Progenitor cell of endocrine pancreas (in vitro differentiated cells): ENCODE data around the gene KLRC2. TPM values are rescaled to one million over a fixed set of nuclear protein-coding genes. Genes with fewer than 3 reads are reported as not detected.
"Not testable (repeated sequence)": the region's sequence is repeated elsewhere in the genome, so short reads cannot be mapped to it uniquely, and the experiment has no call there.

ENCODE experiments used
- DNase-seq: peaks from one replicate; pipeline ENCODE4 v3.0.0; 2021; ENCODE audit warnings: low spot score; ENCODE audit not compliant: unreplicated experiment
- H3K27ac Mint-ChIP-seq: 2 replicates; pipeline ENCODE4 v1.8.0; 2021; ENCODE audit warnings: mild to moderate bottlenecking, moderate library complexity, mixed read lengths
- H3K27me3 Mint-ChIP-seq: 2 replicates; pipeline ENCODE4 v1.8.0; 2021; ENCODE audit warnings: mixed read lengths
- H3K36me3 Mint-ChIP-seq: 2 replicates; pipeline ENCODE4 v1.8.0; 2022; ENCODE audit warnings: mixed read lengths; ENCODE audit not compliant: insufficient read depth
- H3K4me1 Mint-ChIP-seq: 2 replicates; pipeline ENCODE4 v1.8.0; 2021; ENCODE audit warnings: low read depth, mixed read lengths
- H3K4me3 Mint-ChIP-seq: 2 replicates; pipeline ENCODE4 v1.8.0; 2021; ENCODE audit warnings: low read depth, mild to moderate bottlenecking, moderate library complexity, mixed read lengths
- H3K9me3 Mint-ChIP-seq: 2 replicates; pipeline ENCODE4 v1.8.0; 2021; ENCODE audit warnings: low read depth, mixed read lengths
- total RNA-seq: library from RNA; stranded (reverse); gene quantifications from 2 replicates; pipeline ENCODE4 v1.2.1, GENCODE V29; 2021
- TF ChIP-seq, protein P1 (sequence below): fragments of 200-600 bp; sonication (generic); IDR thresholded peaks from one replicate; pipeline ENCODE4 v1.5.0; 2021; ENCODE audit warnings: antibody characterized with exemption, mild to moderate bottlenecking; ENCODE audit not compliant: unreplicated experiment

KLRC2 gene
- total RNA-seq, 1 donor from 2014 or later: not detected

DNA sequence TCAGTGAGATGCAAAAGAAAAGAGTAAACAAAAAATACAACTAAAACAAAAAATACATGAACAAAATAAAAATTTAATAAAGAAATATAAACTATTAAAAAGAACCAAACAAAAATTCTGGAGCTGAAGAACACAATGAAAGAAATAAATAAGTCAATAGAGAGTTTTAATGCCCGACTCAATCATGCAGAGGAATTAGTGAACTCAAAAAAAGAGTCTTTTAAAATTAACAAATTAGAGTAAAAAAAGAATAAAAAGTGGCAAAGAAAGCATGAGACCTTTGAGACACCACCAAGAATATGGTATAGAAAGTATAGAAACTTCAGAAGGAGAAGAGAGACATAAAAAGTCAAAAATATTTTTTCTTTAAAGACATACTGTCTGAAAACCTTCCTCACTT lies 20.0 kb upstream of the KLRC2 start:
- Mint-ChIP-seq H3K9me3 (peaks cover 33% of the 10 kb centered on the region), H3K27me3 (no peaks in the 10 kb centered on the region), H3K4me3 (no peak overlapping the region), H3K27ac (no peak overlapping the region), H3K36me3 (no peaks in the 10 kb centered on the region), H3K4me1 (no peaks in the 10 kb centered on the region)
- TF ChIP-seq, protein P1, sequence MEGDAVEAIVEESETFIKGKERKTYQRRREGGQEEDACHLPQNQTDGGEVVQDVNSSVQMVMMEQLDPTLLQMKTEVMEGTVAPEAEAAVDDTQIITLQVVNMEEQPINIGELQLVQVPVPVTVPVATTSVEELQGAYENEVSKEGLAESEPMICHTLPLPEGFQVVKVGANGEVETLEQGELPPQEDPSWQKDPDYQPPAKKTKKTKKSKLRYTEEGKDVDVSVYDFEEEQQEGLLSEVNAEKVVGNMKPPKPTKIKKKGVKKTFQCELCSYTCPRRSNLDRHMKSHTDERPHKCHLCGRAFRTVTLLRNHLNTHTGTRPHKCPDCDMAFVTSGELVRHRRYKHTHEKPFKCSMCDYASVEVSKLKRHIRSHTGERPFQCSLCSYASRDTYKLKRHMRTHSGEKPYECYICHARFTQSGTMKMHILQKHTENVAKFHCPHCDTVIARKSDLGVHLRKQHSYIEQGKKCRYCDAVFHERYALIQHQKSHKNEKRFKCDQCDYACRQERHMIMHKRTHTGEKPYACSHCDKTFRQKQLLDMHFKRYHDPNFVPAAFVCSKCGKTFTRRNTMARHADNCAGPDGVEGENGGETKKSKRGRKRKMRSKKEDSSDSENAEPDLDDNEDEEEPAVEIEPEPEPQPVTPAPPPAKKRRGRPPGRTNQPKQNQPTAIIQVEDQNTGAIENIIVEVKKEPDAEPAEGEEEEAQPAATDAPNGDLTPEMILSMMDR: no peak
- DNase-seq: no peak

DNA sequence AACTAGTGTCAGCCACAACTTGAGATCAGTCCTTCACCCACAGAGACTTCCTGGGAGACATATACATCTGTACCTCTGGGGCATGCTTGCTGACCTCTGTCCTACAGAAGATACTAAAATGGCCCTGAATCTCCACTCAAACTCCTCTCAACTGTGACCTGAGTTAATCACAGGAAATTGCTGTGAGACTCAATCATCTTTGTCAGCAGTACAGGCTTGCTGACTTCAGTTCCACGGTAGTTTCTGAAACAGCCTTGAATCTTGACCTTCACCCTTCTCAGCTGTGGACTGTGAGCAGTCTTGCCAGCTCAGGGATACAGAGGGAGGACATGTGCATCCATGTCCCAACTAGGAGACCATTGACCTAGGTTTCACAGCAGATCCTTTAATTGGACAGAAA lies 18.7 kb upstream of the KLRC2 start:
- H3K9me3 Mint-ChIP-seq: peaks cover 26% of the 10 kb centered on the region

DNA sequence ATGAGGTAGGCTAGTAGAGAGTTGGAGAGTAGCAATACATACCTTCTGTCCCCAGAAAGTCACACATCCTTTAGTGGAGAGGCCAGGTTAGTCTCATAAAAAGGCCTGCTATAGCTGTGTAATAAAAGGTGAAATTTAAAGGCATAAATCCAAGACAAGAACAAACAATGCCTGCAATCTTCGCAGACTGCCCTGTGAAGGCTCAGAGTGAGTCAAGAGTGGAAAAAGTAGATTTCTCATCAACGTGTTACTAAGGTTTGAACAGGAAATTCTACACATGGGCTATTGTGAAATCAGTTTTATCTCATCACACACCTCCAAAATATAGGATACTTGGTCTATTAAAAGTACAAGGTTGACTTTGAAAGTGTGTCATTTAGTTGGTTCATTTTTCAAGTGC lies 17.3 kb upstream of the KLRC2 start, which contains the start of gene KLRC1:
TSS of gene KLRC1 (minus strand) at position 222 of the 400 bp plus-strand sequence. CDS start 2,221 bp downstream, outside the sequence.
- Mint-ChIP-seq H3K27ac (no peak within 1 kb of the TSS), H3K9me3 (peaks cover 18% of the 10 kb centered on the region), H3K4me3 (no peak within 1 kb of the TSS), H3K27me3 (no peaks in the 10 kb centered on the region), H3K36me3 (no peaks in the 10 kb centered on the region), H3K4me1 (no peaks in the 10 kb centered on the region)
- no peak for DNase-seq
- TF ChIP-seq, protein P1: no peak

More for the DNA sequence above, 18.7 kb upstream of the KLRC2 start:
- H3K27me3 Mint-ChIP-seq: no peaks in the 10 kb centered on the region
- no peak overlapping the region for H3K27ac Mint-ChIP-seq
- H3K4me3 Mint-ChIP-seq: no peak overlapping the region
- no peak for DNase-seq
- no peaks in the 10 kb centered on the region for H3K4me1 Mint-ChIP-seq
- no peaks in the 10 kb centered on the region for H3K36me3 Mint-ChIP-seq
- TF ChIP-seq, protein P1: no peak

DNA sequence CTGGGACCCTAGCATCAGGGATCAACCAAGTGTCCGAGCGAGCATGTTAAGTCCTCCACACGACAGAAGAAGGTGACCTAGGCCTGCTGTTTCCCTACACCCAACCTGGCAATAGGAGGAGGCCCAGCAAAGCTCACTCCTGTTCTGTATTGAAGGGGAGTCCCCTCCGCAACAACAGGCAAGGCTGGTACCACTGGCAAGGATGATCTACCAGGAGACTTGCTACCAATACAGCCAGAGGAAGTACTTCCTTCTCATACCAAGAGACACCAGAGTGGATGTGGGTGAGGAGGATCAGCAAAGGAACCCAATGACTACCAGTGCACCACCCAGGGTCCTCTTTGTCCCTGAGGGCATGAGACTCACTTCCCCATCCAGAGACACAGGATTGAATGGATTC lies 12.4 kb upstream of the KLRC2 start:
- H3K4me1 Mint-ChIP-seq: no peaks in the 10 kb centered on the region
- H3K36me3 Mint-ChIP-seq: no peaks in the 10 kb centered on the region
- DNase-seq: no peak
- H3K27me3 Mint-ChIP-seq: no peaks in the 10 kb centered on the region
- no peaks in the 10 kb centered on the region for H3K9me3 Mint-ChIP-seq
- peak overlapping the region; percentile 59 for H3K27ac Mint-ChIP-seq
- TF ChIP-seq, protein P1: no peak
- H3K4me3 Mint-ChIP-seq: no peak overlapping the region

- H3K9me3 Mint-ChIP-seq, H3K4me3 Mint-ChIP-seq, H3K27me3 Mint-ChIP-seq, H3K4me1 Mint-ChIP-seq, DNase-seq, H3K36me3 Mint-ChIP-seq, H3K27ac Mint-ChIP-seq: not testable (repeated sequence)
Measured at GRCh38 chr12:10446052-10446451, 10.2 kb upstream of the KLRC2 start.

GRCh38 chr12:10441144-10441543 lies 5.3 kb upstream of the KLRC2 start:
- H3K4me1 Mint-ChIP-seq, H3K27ac Mint-ChIP-seq, DNase-seq, H3K4me3 Mint-ChIP-seq, H3K9me3 Mint-ChIP-seq, H3K36me3 Mint-ChIP-seq, H3K27me3 Mint-ChIP-seq: not testable (repeated sequence)

DNA sequence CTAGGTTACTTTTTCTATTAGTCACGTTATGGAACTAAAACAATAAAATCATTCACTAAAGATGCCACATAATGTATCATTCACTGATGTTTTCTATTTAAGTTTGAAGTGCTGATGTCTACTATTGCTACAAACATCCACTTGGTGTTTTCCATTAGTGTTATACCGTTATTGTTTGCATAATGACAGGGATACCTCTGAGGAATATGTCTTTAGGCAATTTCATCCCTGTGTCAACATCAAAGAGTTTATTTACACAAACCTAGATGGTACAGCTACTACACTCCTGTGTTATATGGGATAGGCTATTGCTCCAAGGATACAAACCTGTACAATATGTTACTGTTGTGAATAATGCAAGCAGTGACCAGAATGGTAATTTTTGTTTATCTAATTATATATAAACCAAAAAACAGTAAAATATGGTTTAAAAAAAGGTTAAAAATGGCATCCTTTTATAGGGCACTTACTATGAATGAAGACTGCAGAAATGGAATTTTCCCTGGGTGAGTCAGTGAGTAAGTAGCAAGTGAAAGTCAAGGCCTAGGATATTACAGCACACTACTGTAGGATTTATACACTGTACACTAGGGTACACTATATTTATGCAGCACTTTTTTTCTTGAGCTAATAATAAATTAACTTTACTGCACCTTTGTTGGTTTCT lies 3.9 kb upstream of the KLRC2 start:
- H3K4me1 Mint-ChIP-seq, H3K36me3 Mint-ChIP-seq, H3K9me3 Mint-ChIP-seq, DNase-seq, H3K27me3 Mint-ChIP-seq, H3K27ac Mint-ChIP-seq, H3K4me3 Mint-ChIP-seq: not testable (repeated sequence)

GRCh38 chr12:10437601-10438000 lies 1.8 kb upstream of the KLRC2 start:
- not testable (repeated sequence) for H3K27ac Mint-ChIP-seq, H3K27me3 Mint-ChIP-seq, H3K4me3 Mint-ChIP-seq, H3K36me3 Mint-ChIP-seq, H3K9me3 Mint-ChIP-seq, H3K4me1 Mint-ChIP-seq, DNase-seq

GRCh38 chr12:10430623-10431022 lies 5.2 kb downstream of the KLRC2 start:
- not testable (repeated sequence) for H3K4me3 Mint-ChIP-seq, H3K36me3 Mint-ChIP-seq, DNase-seq, H3K4me1 Mint-ChIP-seq, H3K27me3 Mint-ChIP-seq, H3K9me3 Mint-ChIP-seq, H3K27ac Mint-ChIP-seq
